ENCODE measurements around the gene ZNF740.
"Not testable (repeated sequence)": the region's sequence is repeated elsewhere in the genome, so short reads cannot be mapped to it uniquely, and the experiment has no call there.

The ZNF740 gene

DNA sequence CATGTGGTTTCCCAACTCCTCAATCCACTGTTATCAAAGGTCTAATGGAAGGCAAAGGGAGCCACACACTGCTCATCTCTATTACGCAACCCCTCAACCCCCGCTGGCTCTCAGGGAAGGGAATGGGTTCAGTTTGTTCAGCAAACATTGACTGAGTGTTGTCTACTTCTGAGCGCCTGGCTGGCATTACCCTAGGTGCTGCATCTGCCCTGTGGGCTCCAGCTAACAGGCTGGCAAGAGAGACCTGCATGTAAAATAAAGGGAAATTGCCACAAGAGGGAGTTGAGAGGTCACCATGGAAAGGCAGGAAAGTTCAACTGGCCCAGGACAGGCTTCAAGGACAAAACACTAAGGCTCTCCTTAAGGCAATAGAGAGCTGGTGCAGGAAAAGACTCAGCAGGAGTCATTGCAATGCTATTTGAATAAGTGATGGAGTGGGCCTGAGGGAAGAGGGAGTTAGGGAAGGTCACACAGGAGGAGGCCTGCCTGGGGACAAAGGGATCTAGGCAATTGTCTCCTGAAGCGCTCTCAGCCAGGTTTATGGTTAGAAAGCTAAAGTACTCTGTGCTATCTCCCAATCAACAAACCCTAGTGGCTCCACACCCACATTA is 5.5 kb upstream of the ZNF740 start (continued):
- TF ChIP-seq PATZ1 (CRISPR knock-in tag; IDR thresholded peaks at IDR 0.05; ENCODE audit: borderline replicate concordance): no peak

DNA sequence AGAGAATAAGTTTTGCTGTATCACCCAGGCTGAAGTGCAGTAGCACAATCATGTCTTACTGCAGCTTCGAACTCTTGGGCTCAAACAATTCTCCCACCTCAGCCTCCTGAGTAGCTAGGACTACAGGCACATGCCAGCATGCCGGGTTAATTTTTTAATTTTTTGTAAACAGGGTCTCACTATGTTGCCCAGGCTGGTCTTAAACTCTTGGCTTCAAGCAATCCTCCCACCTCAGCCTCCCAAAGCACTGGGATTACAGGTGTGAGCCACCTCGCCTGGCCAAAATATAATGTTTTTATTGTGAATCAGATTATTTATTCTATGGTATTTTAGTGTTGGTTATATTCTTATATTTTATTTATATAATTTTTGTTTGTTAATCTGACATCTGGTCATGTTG is 3.8 kb upstream of the ZNF740 start:
- ATAC-seq: no peak
- no peak for TF ChIP-seq ZC3H10 (CRISPR knock-in tag; IDR thresholded peaks at IDR 0.05)
- TF ChIP-seq TOX (CRISPR knock-in tag; IDR thresholded peaks at IDR 0.05; ENCODE audit: borderline replicate concordance): no peak
- TF ChIP-seq ZNF8 (CRISPR knock-in tag; IDR thresholded peaks at IDR 0.05): no peak
- TF ChIP-seq TSHZ2 (CRISPR knock-in tag; IDR thresholded peaks at IDR 0.05): no peak
- TF ChIP-seq PPARA (CRISPR knock-in tag; IDR thresholded peaks at IDR 0.05; ENCODE audit: borderline replicate concordance): no peak

GRCh38 chr12:53177447-53177846 is 3.1 kb upstream of the ZNF740 start:
- not testable (repeated sequence) for ATAC-seq

GRCh38 chr12:53178803-53179202 is 1.7 kb upstream of the ZNF740 start:
- ATAC-seq: not testable (repeated sequence)

DNA sequence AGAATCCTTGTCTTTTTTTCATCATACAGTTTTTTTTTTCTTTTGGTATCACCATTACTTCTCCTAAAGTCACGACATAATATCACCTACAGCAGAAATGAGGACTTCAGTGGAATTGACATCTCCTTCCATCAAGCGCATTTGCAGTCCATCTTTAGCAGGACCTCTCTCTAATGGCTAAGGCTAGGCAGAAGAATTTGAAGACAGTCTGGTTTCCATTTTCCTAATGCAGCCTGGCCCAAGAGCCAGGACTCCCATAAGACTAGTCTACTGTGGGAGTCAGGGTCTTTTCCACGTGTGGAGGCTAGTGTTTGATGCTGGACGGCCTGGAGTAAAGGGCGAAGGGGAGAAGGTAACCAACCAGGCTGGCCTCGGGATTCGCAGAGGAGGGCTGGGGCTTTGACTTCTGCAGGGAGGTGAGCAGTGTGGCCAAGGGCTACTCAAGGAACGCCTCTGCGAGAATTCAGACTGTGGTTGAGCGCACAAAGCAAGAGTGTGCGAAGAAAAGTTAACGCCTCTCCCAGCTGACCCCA is 769 bp upstream of the ZNF740 start:
- TF ChIP-seq GLIS3 (CRISPR knock-in tag; IDR thresholded peaks at IDR 0.05) (no peak), TOX (CRISPR knock-in tag; IDR thresholded peaks at IDR 0.05; ENCODE audit: borderline replicate concordance) (no peak), ESRRG (CRISPR knock-in tag; IDR thresholded peaks at IDR 0.05) (no peak), TSHZ2 (CRISPR knock-in tag; IDR thresholded peaks at IDR 0.05) (no peak)
- TF ChIP-seq, protein P1, sequence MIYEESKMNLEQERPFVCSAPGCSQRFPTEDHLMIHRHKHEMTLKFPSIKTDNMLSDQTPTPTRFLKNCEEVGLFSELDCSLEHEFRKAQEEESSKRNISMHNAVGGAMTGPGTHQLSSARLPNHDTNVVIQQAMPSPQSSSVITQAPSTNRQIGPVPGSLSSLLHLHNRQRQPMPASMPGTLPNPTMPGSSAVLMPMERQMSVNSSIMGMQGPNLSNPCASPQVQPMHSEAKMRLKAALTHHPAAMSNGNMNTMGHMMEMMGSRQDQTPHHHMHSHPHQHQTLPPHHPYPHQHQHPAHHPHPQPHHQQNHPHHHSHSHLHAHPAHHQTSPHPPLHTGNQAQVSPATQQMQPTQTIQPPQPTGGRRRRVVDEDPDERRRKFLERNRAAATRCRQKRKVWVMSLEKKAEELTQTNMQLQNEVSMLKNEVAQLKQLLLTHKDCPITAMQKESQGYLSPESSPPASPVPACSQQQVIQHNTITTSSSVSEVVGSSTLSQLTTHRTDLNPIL (CRISPR knock-in tag; IDR thresholded peaks at IDR 0.05; ENCODE audit: low read depth): no peak
- ATAC-seq: peak; percentile 33

DNA sequence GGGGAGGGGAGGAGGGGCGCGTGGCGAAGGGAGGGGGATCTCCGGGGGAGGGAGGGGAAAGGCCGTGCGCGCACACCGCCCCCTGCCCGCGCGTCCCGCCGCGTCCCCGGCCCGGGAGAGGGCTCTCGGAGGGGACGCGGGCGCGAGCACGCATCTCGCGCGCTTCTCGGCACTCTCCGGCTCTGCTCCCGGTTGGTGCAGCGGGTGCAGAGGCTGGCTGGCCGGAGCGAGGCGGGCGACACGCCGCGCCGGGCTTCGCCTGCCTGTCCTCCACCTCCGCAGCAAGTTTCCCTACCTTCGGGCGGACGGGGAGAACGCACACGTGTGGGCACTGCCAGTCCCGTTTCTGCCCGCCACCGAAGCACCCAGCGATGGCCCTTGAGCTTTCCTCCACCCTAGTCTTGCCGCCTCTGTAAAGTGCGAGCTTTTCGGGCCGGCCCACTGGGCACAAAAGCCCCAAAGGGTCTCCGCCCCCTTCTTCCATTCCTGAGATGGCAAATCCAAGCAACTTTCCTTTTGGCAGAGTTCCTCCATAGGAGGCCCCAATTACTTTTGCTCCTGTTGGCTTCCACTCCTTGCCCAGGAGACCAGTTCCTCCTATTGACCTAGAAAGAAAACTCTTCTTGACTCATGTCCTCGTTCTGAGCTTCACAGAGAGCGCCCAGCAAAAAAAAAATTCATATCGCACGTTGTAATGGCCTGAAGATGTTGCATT is 566 bp downstream of the ZNF740 start:
- TF ChIP-seq CSDC2 (CRISPR knock-in tag; IDR thresholded peaks at IDR 0.05): no peak
- TF ChIP-seq TSHZ2 (CRISPR knock-in tag; IDR thresholded peaks at IDR 0.05): 0 out of 2 replicates have a peak, but pooled peaks have one; percentile 17
- ATAC-seq: peak; percentile 85
